H1 (cell line): ENCODE data around the gene CNTN5. TPM values are rescaled to one million over a fixed set of nuclear protein-coding genes. Genes with fewer than 3 reads are reported as not detected.

Experiments used
- CTCF ChIA-PET: fragments of 300-600 bp; sonication (Branson Sonifier 250); formaldehyde crosslinking; loops from one replicate; lab custom pipeline; 2021; ENCODE audit not compliant: partially characterized antibody; lab: Charles Lee
- POLR2A ChIA-PET: fragments of 300-600 bp; sonication (Branson Sonifier 250); formaldehyde crosslinking; loops from one replicate; lab custom pipeline; 2021; ENCODE audit warnings: inconsistent platforms; ENCODE audit not compliant: partially characterized antibody; lab: Charles Lee
- DNase-seq, 2 experiments: peaks; one replicate each; pipeline versions ENCODE4 v3.0.0 to v3.0.0-alpha.2; 2010 to 2022; ENCODE audit warnings: low spot score in 2 of 2, low read depth in 1 of 2, mixed read lengths in 1 of 2
- FAIRE-seq: peaks from 2 replicates; lab custom pipeline; 2011; peaks lifted over from hg19 to GRCh38; lab: Jason Lieb, UNC
- H2AFZ ChIP-seq: 2 replicates; pipeline ENCODE4 v1.8.1; 2012; ENCODE audit warnings: low read length, inconsistent platforms
- H2AK5ac ChIP-seq: 2 replicates; pipeline ENCODE4 v1.6.1; 2013; ENCODE audit warnings: low read depth, low read length
- H2BK120ac ChIP-seq: replicated peaks from 2 replicates; pipeline ENCODE3; 2013; ENCODE audit warnings: low read depth, low read length, inconsistent platforms
- H2BK12ac ChIP-seq: 2 replicates; pipeline ENCODE4 v1.6.1; 2013; ENCODE audit warnings: low read depth, low read length
- H2BK15ac ChIP-seq: 2 replicates; pipeline ENCODE4 v1.6.1; 2013; ENCODE audit warnings: low read length
- H2BK20ac ChIP-seq: 2 replicates; pipeline ENCODE4 v1.6.1; 2013; ENCODE audit warnings: low read length
- H2BK5ac ChIP-seq: 2 replicates; pipeline ENCODE4 v1.6.1; 2013; ENCODE audit warnings: low read depth, low read length
- H3K14ac ChIP-seq: 2 replicates; pipeline ENCODE4 v1.6.1; 2013; ENCODE audit warnings: inconsistent platforms; ENCODE audit not compliant: insufficient read length
- H3K18ac ChIP-seq: 2 replicates; pipeline ENCODE4 v1.6.1; 2013; ENCODE audit warnings: low read length; ENCODE audit errors: extremely low read depth
- H3K23ac ChIP-seq: 2 replicates; pipeline ENCODE4 v1.6.1; 2013; ENCODE audit warnings: inconsistent platforms; ENCODE audit not compliant: insufficient read length
- H3K23me2 ChIP-seq: 2 replicates; pipeline ENCODE4 v1.6.1; 2013; ENCODE audit warnings: low read depth, low read length
- H3K27ac ChIP-seq: 2 replicates; pipeline ENCODE4 v1.6.1; 2011; ENCODE audit warnings: low read depth, low read length, inconsistent platforms
- H3K27me3 ChIP-seq, 4 experiments: replicated peaks in 1 of 4; 1 replicate in 1 of 4; 2 replicates in 3 of 4; pipeline versions ENCODE4 v1.6.1 to v1.8.1; 2011 to 2013; ENCODE audit warnings: low read length in 3 of 4, mild to moderate bottlenecking in 3 of 4, inconsistent platforms in 2 of 4, mixed read lengths in 2 of 4, moderate library complexity in 1 of 4; ENCODE audit not compliant: control insufficient read depth in 3 of 4, insufficient read depth in 3 of 4; ENCODE audit errors: extremely low read depth in 1 of 4
- H3K36me3 ChIP-seq, 4 experiments: 2 replicates each; pipeline versions ENCODE4 v1.6.1 to v1.8.1; 2011 to 2013; ENCODE audit warnings: mild to moderate bottlenecking in 4 of 4, low read length in 3 of 4, moderate library complexity in 2 of 4, control low read depth in 1 of 4, inconsistent platforms in 1 of 4; ENCODE audit not compliant: insufficient read depth in 4 of 4, control insufficient read depth in 2 of 4
- H3K4ac ChIP-seq: replicated peaks from 2 replicates; pipeline ENCODE3; 2013; ENCODE audit warnings: low read length, low read depth, mixed read lengths, inconsistent platforms; ENCODE audit not compliant: insufficient read length
- H3K4me1 ChIP-seq, 4 experiments: replicated peaks in 1 of 4; 1 replicate in 1 of 4; 2 replicates in 3 of 4; pipeline versions ENCODE4 v1.6.1 to v1.8.1; 2011 to 2013; ENCODE audit warnings: low read length in 3 of 4, inconsistent platforms in 2 of 4, mixed read lengths in 1 of 4; ENCODE audit not compliant: insufficient read depth in 4 of 4, control insufficient read depth in 3 of 4
- H3K4me2 ChIP-seq, 2 experiments: 2 replicates each; pipeline versions ENCODE4 v1.6.1 to v1.8.1; 2011 to 2013; ENCODE audit warnings: low read depth in 2 of 2, low read length in 2 of 2, control low read depth in 1 of 2, inconsistent platforms in 1 of 2, mild to moderate bottlenecking in 1 of 2; ENCODE audit not compliant: insufficient read depth in 1 of 2
- H3K4me3 ChIP-seq, 4 experiments: fragments of 200-600, 300-600 bp in 1 of 4; sonication (generic), shearing (Covaris generic), sonication (Bioruptor Twin) in 1 of 4; 2 replicates each; pipeline versions ENCODE4 v1.5.1 to v1.8.1; 2011 to 2016; ENCODE audit warnings: low read length in 4 of 4, low read depth in 3 of 4, control low read depth in 2 of 4, inconsistent platforms in 2 of 4, mild to moderate bottlenecking in 2 of 4, mixed read lengths in 1 of 4, moderate library complexity in 1 of 4; ENCODE audit not compliant: insufficient read depth in 2 of 4; ENCODE audit errors: extremely low read depth in 1 of 4
- H3K56ac ChIP-seq: replicated peaks from 2 replicates; pipeline ENCODE3; 2013; ENCODE audit warnings: low read depth, mild to moderate bottlenecking, mixed read lengths, low read length, inconsistent platforms; ENCODE audit not compliant: insufficient read length
- H3K79me1 ChIP-seq: 2 replicates; pipeline ENCODE4 v1.6.1; 2013; ENCODE audit warnings: low read depth, low read length, control low read depth
- H3K79me2 ChIP-seq, 2 experiments: 2 replicates each; pipeline versions ENCODE4 v1.6.1 to v1.8.1; 2012 to 2013; ENCODE audit warnings: low read length in 2 of 2, mild to moderate bottlenecking in 2 of 2, inconsistent platforms in 1 of 2; ENCODE audit not compliant: insufficient read depth in 2 of 2, control insufficient read depth in 1 of 2
- H3K9ac ChIP-seq, 4 experiments: replicated peaks in 1 of 4; 1 replicate in 1 of 4; 2 replicates in 3 of 4; pipeline versions ENCODE4 v1.6.1 to v1.8.1; 2011 to 2013; ENCODE audit warnings: low read depth in 3 of 4, low read length in 3 of 4, control low read depth in 2 of 4, mild to moderate bottlenecking in 2 of 4, moderate library complexity in 2 of 4, inconsistent platforms in 1 of 4; ENCODE audit errors: extremely low read depth in 1 of 4
- H3K9me3 ChIP-seq, 2 experiments: 2 replicates each; pipeline versions ENCODE4 v1.6.1 to v1.8.1; 2012 to 2013; ENCODE audit warnings: mild to moderate bottlenecking in 2 of 2, moderate library complexity in 2 of 2, control low read depth in 1 of 2, inconsistent platforms in 1 of 2, low read depth in 1 of 2, low read length in 1 of 2, mixed read lengths in 1 of 2; ENCODE audit not compliant: insufficient read depth in 2 of 2
- H4K20me1 ChIP-seq, 2 experiments: replicated peaks in 1 of 2; 2 replicates each; pipeline versions ENCODE3 to v1.8.1; 2011 to 2013; ENCODE audit warnings: inconsistent platforms in 2 of 2, low read length in 2 of 2, mild to moderate bottlenecking in 1 of 2; ENCODE audit not compliant: insufficient read depth in 2 of 2, control insufficient read depth in 1 of 2
- H4K5ac ChIP-seq: 2 replicates; pipeline ENCODE4 v1.6.1; 2013; ENCODE audit warnings: low read length, low read depth, mixed read lengths, inconsistent platforms; ENCODE audit not compliant: insufficient read length
- H4K8ac ChIP-seq: 2 replicates; pipeline ENCODE4 v1.8.0; 2013; ENCODE audit warnings: mild to moderate bottlenecking, moderate library complexity, low read length, inconsistent platforms; ENCODE audit not compliant: insufficient read depth; ENCODE audit errors: extremely low read depth
- H4K91ac ChIP-seq: replicated peaks from 2 replicates; pipeline ENCODE3; 2013; ENCODE audit warnings: low read length, mixed read lengths, inconsistent platforms; ENCODE audit not compliant: insufficient read length
- BACH1 ChIP-seq: IDR thresholded peaks from 2 replicates; pipeline ENCODE4 v1.6.1; 2012; ENCODE audit warnings: low read length, improper control_type of control experiment
- CEBPB ChIP-seq: IDR thresholded peaks from 2 replicates; pipeline ENCODE4 v1.6.1; 2012; ENCODE audit warnings: low read depth, low read length
- CTCF ChIP-seq, 3 experiments: IDR thresholded peaks; 1 replicate in 2 of 3; 2 replicates in 1 of 3; pipeline versions ENCODE4 v1.5.1 to v1.6.1; 2011; ENCODE audit warnings: low read length in 3 of 3, mild to moderate bottlenecking in 3 of 3, inconsistent platforms in 2 of 3, low read depth in 1 of 3, moderate library complexity in 1 of 3; ENCODE audit not compliant: insufficient read depth in 1 of 3; ENCODE audit errors: control extremely low read depth in 1 of 3
- EGR1 ChIP-seq: IDR thresholded peaks from 2 replicates; pipeline ENCODE4 v1.6.1; 2011; ENCODE audit warnings: low read depth, low read length, borderline replicate concordance
- GTF2F1 ChIP-seq: IDR thresholded peaks from 2 replicates; pipeline ENCODE4 v1.6.1; 2012; ENCODE audit warnings: low read depth, low read length, improper control_type of control experiment, borderline replicate concordance
- JUN ChIP-seq: IDR thresholded peaks from 2 replicates; pipeline ENCODE4 v1.6.1; 2011; ENCODE audit warnings: low read depth, mild to moderate bottlenecking, improper control_type of control experiment, low read length
- KDM1A ChIP-seq: fragments of 200-600, 300-600 bp; sonication (generic); IDR thresholded peaks from 2 replicates; pipeline ENCODE4 v1.7.1; 2016; ENCODE audit warnings: mild to moderate bottlenecking, low read length, borderline replicate concordance
- KDM4A ChIP-seq: IDR thresholded peaks from one replicate; pipeline ENCODE4 v1.7.1; 2012; ENCODE audit warnings: low read depth, mild to moderate bottlenecking, moderate library complexity, low read length, inconsistent platforms; ENCODE audit not compliant: severe bottlenecking
- NRF1 ChIP-seq: IDR thresholded peaks from 2 replicates; pipeline ENCODE4 v1.6.1; 2011; ENCODE audit warnings: mild to moderate bottlenecking, low read depth, low read length, improper control_type of control experiment
- RFX5 ChIP-seq: IDR thresholded peaks from 2 replicates; pipeline ENCODE4 v1.6.1; 2011; ENCODE audit warnings: low read depth, low read length, improper control_type of control experiment, borderline replicate concordance
- RXRA ChIP-seq: IDR thresholded peaks from 2 replicates; pipeline ENCODE4 v1.6.1; 2011; ENCODE audit warnings: low read depth, mild to moderate bottlenecking, low read length, moderate library complexity; ENCODE audit not compliant: insufficient read depth
- SAP30 ChIP-seq: fragments of 300-600 bp; sonication (generic); IDR thresholded peaks from 2 replicates; pipeline ENCODE4 v1.7.1; 2012; ENCODE audit warnings: low read length, moderate library complexity, mild to moderate bottlenecking, inconsistent platforms; ENCODE audit not compliant: insufficient read depth, insufficient replicate concordance
- TBP ChIP-seq: IDR thresholded peaks from 2 replicates; pipeline ENCODE4 v1.6.1; 2011; ENCODE audit warnings: low read depth, low read length, improper control_type of control experiment
- ZNF274 ChIP-seq: IDR thresholded peaks from 2 replicates; pipeline ENCODE4 v1.7.0; 2012; ENCODE audit warnings: low read length, borderline replicate concordance; ENCODE audit errors: extremely low read depth
- polyA plus RNA-seq, 7 experiments: library from polyadenylated mRNA; depleted of rRNA in 3 of 7; stranded (reverse) in 5 of 7; unstranded in 2 of 7; fragments of >200 nt in 5 of 7; fragments of 200-250 nt in 2 of 7; gene quantifications; 1 replicate in 5 of 7; 2 replicates in 1 of 7; 4 replicates in 1 of 7; pipeline versions ENCODE4 v1.2.1 to v1.2.3, GENCODE V29; 2011 to 2013; ENCODE audit warnings: missing spikeins in 2 of 7, mixed read lengths in 2 of 7
- total RNA-seq: library from RNA; stranded (reverse); fragmentation: NEBNext Ultra II Directional; extraction: Animal tissue kit (Norgen Biotek cat#: 25700); gene quantifications from 2 replicates; pipeline ENCODE4 v1.2.1, GENCODE V29; 2021

The CNTN5 gene
- total and polyA plus RNA-seq, 2 of the 8 experiments (the other 6 are each of a cell fraction or from before 2014, with no cell fraction given), result not detected

GRCh38 chr11:100163471-100163870, 1142.7 kb downstream of the CNTN5 start:
- Histone ChIP-seq H3K14ac (no peak overlapping the region), H3K79me1 (no peaks in the 10 kb centered on the region), H2BK20ac (no peak overlapping the region), H3K23me2 (no peaks in the 10 kb centered on the region), H3K36me3 (no peaks in the 10 kb centered on the region), H3K23ac (no peak overlapping the region), H3K18ac (no peak overlapping the region), H3K4me1 (no peaks in the 10 kb centered on the region), H2BK12ac (no peak overlapping the region), H3K79me2 (no peaks in the 10 kb centered on the region), H4K20me1 (no peaks in the 10 kb centered on the region), H3K9ac (no peak overlapping the region), H3K56ac (no peak overlapping the region), H3K4me2 (no peak overlapping the region), H3K9me3 (no peaks in the 10 kb centered on the region), H3K27me3 (no peaks in the 10 kb centered on the region), H4K5ac (no peak overlapping the region), H4K8ac (no peak overlapping the region), H2AK5ac (no peak overlapping the region), H3K4ac (no peak overlapping the region), H2BK5ac (no peak overlapping the region), H3K4me3 (no peak overlapping the region), H2AFZ (no peak overlapping the region), H4K91ac (no peak overlapping the region), H2BK120ac (no peak overlapping the region), H2BK15ac (no peak overlapping the region), H3K27ac (no peak overlapping the region)
- TF ChIP-seq GTF2F1, result no peak
- no peak for TF ChIP-seq RXRA
- TF ChIP-seq CEBPB, result no peak
- no peak for TF ChIP-seq ZNF274
- TF ChIP-seq NRF1, result no peak
- no peak for TF ChIP-seq RFX5
- TF ChIP-seq TBP, result no peak
- TF ChIP-seq EGR1, result no peak
- TF ChIP-seq JUN, result no peak
- TF ChIP-seq SAP30, result no peak
- no peak for TF ChIP-seq KDM1A
- no peak for TF ChIP-seq CTCF (IDR thresholded peaks at IDR 0.05; ENCODE audit: control extremely low read depth in 1 of 3, insufficient read depth in 1 of 3, low read depth in 1 of 3, low read length in 3 of 3)
- TF ChIP-seq BACH1, result no peak
- no peak for TF ChIP-seq KDM4A
- POLR2A ChIA-PET, result no interaction called here
- DNase-seq (no peak), FAIRE-seq (no peak)
- CTCF ChIA-PET, result no interaction called here
